Thoracic aorta (tissue), 2 donors: ENCODE measurements around the gene CLDN14. TPM values are rescaled to one million over a fixed set of nuclear protein-coding genes. Genes with fewer than 3 reads are reported as not detected.

Source experiments
- ATAC-seq: fragments of 150-250 bp; one replicate; pipeline ENCODE4 v1.8.0; 2017; ENCODE audit warnings: low read depth; ENCODE audit not compliant: insufficient number of reproducible peaks, low FRiP score
- DNase-seq: peaks from one replicate; pipeline ENCODE4 v3.0.0-alpha.2; 2020; ENCODE audit warnings: low spot score
- H3K27ac ChIP-seq, 2 donors: fragments of 200-600 bp; sonication (generic); 1 replicate in 1 of 2; 2 replicates in 1 of 2; pipeline ENCODE4 v1.5.1; 2016; ENCODE audit warnings: mild to moderate bottlenecking in 2 of 2, moderate library complexity in 2 of 2
- H3K27me3 ChIP-seq: fragments of 200-600 bp; sonication (generic); replicated peaks from 2 replicates; pipeline ENCODE4 v1.6.0; 2016; ENCODE audit warnings: mild to moderate bottlenecking; ENCODE audit not compliant: insufficient read depth
- H3K36me3 ChIP-seq: fragments of 200-600 bp; sonication (generic); one replicate; pipeline ENCODE4 v1.5.1; 2016
- H3K4me1 ChIP-seq, 2 donors: fragments of 200-600 bp; sonication (generic); 1 replicate in 1 of 2; 2 replicates in 1 of 2; pipeline versions ENCODE4 v1.5.1 to v1.6.0; 2016; ENCODE audit warnings: low read depth in 2 of 2, mild to moderate bottlenecking in 1 of 2; ENCODE audit not compliant: control insufficient read depth in 1 of 2
- H3K4me3 ChIP-seq: fragments of 200-600 bp; sonication (generic); 2 replicates; pipeline ENCODE4 v1.5.1; 2016; ENCODE audit warnings: mild to moderate bottlenecking
- H3K9me3 ChIP-seq: fragments of 200-600 bp; sonication (generic); 2 replicates; pipeline ENCODE4 v1.5.1; 2016
- CTCF ChIP-seq: fragments of 200-600 bp; sonication (generic); IDR thresholded peaks from one replicate; pipeline ENCODE4 v1.5.1; 2019; ENCODE audit warnings: antibody characterized with exemption
- total RNA-seq, 2 donors: library from RNA; depleted of rRNA; stranded (reverse); fragments of >200 nt; gene quantifications; one replicate each; pipeline versions ENCODE4 v1.1.0 to v1.2.3, GENCODE V29; 2016

CLDN14 gene
- total RNA-seq, 2 donors from 2014 or later = not detected

DNA sequence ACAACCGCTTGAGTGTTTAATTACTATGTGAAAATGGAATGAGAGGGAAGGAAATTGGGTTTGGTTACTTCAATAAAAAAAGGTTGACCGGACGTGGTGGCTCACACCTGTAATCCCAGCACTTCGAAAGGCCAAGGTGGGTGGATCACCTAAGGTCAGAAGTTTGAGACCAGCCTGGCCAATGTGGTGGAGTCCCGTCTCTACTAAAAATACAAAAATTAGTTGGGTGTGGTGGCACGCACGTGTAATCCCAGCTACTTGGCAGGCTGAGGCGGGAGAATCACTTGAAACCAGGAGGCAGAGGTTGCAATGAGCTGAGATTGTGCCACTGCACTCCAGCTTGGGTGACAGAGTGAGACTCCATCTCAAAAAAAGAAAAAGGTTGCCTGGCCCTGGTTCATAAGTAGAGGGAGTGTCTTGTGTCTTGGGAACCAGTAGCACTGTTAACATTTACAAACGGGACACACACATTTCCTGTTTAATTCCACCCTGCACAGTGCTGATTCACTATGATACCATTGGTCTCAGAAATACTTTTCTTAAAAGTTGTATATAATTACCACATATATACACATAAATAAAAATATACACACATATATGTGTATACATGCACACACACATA, 27.6 kb upstream of the CLDN14 start:
- no peak overlapping the region for H3K27ac ChIP-seq
- no peaks in the 10 kb centered on the region for H3K4me1 ChIP-seq
- no peaks in the 10 kb centered on the region for H3K9me3 ChIP-seq
- no peak for ATAC-seq
- H3K36me3 ChIP-seq = no peaks in the 10 kb centered on the region
- no peak overlapping the region for H3K4me3 ChIP-seq
- H3K27me3 ChIP-seq = no peaks in the 10 kb centered on the region
- DNase-seq = no peak
- no peak for TF ChIP-seq CTCF

- no peak for DNase-seq
- H3K4me3 ChIP-seq = no peak overlapping the region
- no peak for ATAC-seq
- no peaks in the 10 kb centered on the region for H3K36me3 ChIP-seq
- TF ChIP-seq CTCF = no peak
- no peaks in the 10 kb centered on the region for H3K4me1 ChIP-seq
- no peaks in the 10 kb centered on the region for H3K27me3 ChIP-seq
- H3K9me3 ChIP-seq = no peaks in the 10 kb centered on the region
- no peak overlapping the region for H3K27ac ChIP-seq
Measured at GRCh38 chr21:36506482-36506881, 26.6 kb upstream of the CLDN14 start.

DNA sequence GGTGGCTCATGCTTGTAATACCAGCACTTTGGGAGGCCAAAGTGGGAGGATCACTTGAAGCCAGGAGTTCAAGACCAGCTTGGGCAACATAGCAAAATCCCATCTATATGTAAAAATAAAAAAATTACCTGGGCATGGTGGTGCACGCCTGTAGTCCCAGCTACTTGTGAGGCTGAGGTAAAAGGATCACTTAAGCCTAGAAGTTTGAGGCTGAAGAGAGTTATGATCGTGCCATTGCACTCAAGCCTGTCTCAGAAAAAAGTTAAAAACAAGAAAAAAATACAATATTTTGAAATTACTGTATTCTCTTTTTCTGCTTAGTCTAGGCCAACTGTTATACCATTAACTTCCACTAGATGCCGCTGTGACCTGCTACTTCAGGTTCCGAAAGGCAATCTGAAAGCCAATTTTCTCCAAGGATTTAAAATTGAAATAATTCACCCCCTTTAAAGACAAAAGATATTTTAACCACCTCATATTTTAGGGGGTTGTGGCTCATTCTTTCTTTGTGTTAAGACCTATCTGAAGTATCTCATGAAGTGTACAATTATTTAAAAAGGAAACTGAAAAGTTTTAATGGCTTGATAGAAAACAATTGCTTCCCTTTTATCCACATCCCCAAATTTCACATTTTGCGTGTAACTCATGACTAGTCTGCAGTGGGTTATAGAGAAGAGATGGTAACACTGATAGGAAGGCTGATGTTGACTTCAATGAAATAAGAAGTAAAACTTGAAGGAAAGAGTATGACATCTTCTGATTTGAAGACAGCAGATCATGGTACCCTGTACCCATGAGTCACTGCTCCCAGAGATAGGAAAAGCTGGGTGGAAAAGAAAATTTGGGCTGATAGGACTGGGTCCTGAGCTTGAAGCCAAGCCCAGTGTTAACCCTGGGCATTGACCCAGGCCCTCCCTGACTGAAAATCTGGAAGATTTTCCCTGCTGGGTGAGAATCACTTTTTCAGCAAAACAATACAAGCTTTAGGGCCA, 24.4 kb upstream of the CLDN14 start:
- Histone ChIP-seq H3K4me1 (peaks cover 7 to 12% of the 10 kb centered on the region in 2 donors), H3K27ac (no peak overlapping the region), H3K4me3 (no peak overlapping the region), H3K27me3 (no peaks in the 10 kb centered on the region), H3K36me3 (no peaks in the 10 kb centered on the region), H3K9me3 (no peaks in the 10 kb centered on the region)
- no peak for ATAC-seq
- TF ChIP-seq CTCF = peak; percentile 92
- DNase-seq = no peak

- no peak for ATAC-seq
- no peaks in the 10 kb centered on the region for H3K27me3 ChIP-seq
- no peak for DNase-seq
- no peak overlapping the region for H3K27ac ChIP-seq
- H3K4me3 ChIP-seq = no peak overlapping the region
- no peaks in the 10 kb centered on the region for H3K36me3 ChIP-seq
- H3K9me3 ChIP-seq = no peaks in the 10 kb centered on the region
- TF ChIP-seq CTCF = no peak
- H3K4me1 ChIP-seq = peaks cover 7 to 12% of the 10 kb centered on the region in 2 donors
Measured at GRCh38 chr21:36502365-36502764, 22.4 kb upstream of the CLDN14 start.

GRCh38 chr21:36501589-36501892, 21.6 kb upstream of the CLDN14 start:
- H3K9me3 ChIP-seq = no peaks in the 10 kb centered on the region
- DNase-seq (no peak), ATAC-seq (no peak)
- no peak overlapping the region for H3K4me3 ChIP-seq
- no peak for TF ChIP-seq CTCF
- H3K36me3 ChIP-seq = no peaks in the 10 kb centered on the region
- H3K4me1 ChIP-seq = peaks cover 7 to 12% of the 10 kb centered on the region in 2 donors
- H3K27me3 ChIP-seq = no peaks in the 10 kb centered on the region
- H3K27ac ChIP-seq = peak overlapping the region in 1 of 2 donors; percentile 40
